GM12891 (cell line): ENCODE measurements around the gene R3HDM1.

ENCODE experiments used
- POLR2A ChIP-seq: IDR thresholded peaks from 2 replicates; pipeline ENCODE4 v1.6.1; 2011; ENCODE audit warnings: low read depth, low read length, control low read depth
- POLR2AphosphoS5 ChIP-seq: IDR thresholded peaks from 2 replicates; pipeline ENCODE4 v1.6.1; 2011; ENCODE audit warnings: low read depth, low read length, control low read depth

GRCh38 chr2:135590619-135591260 is 59.5 kb downstream of the R3HDM1 start:
- no peak for TF ChIP-seq POLR2A
- no peak for TF ChIP-seq POLR2AphosphoS5
